Measurements from ENCODE around the gene ABCA9. TPM values are rescaled to one million over a fixed set of nuclear protein-coding genes. Genes with fewer than 3 reads are reported as not detected.

Gene ABCA9
- total RNA-seq (2021) (not detected in 2 replicates), Bru-seq, nascent RNA (percentile 5 among the genes with signal in this experiment), BruChase-seq, experiment 1, labeled RNA remaining after a 2-hour chase (percentile 4 among the genes with signal in this experiment), BruChase-seq, experiment 2, labeled RNA remaining after a 6-hour chase (percentile 2 among the genes with signal in this experiment)
- long read RNA-seq = 0 reads

GRCh38 chr17:69060822-69061221, at the start of gene ABCA9:
TSS of gene ABCA9 (minus strand) at chr17:69060927. CDS start at chr17:69051126, 9,801 bp downstream.
- intact Hi-C loops (cut with micrococcal nuclease; ENCODE audit: unreplicated experiment) = no loop called here
- Histone ChIP-seq H3K79me2 (ENCODE audit: low read depth) (no peaks in the 10 kb centered on the region), H3K9me2 (ENCODE audit: insufficient read depth) (0 out of 2 replicates have a peak, but pooled peaks cover 4% of the 10 kb centered on the region), H3K27ac (no peak within 1 kb of the TSS), H3K27me3 (ENCODE audit: insufficient read depth, low read depth) (no peaks in the 10 kb centered on the region), H2AFZ (no peak within 1 kb of the TSS), H3K9me3 (ENCODE audit: insufficient read depth, low read depth) (no peaks in the 10 kb centered on the region), H3K36me3 (ENCODE audit: low read depth) (no peaks in the 10 kb centered on the region), H3K4me2 (no peak within 1 kb of the TSS), H3F3A (ENCODE audit: insufficient read depth, low read depth) (no peaks in the 10 kb centered on the region), H3K4me1 (replicated peaks; ENCODE audit: insufficient read depth) (no peaks in the 10 kb centered on the region), H3K4me3 (no peak within 1 kb of the TSS), H4K20me1 (ENCODE audit: insufficient read depth) (no peaks in the 10 kb centered on the region)
- CTCF ChIA-PET = no interaction called here
- POLR2A ChIA-PET (ENCODE audit: unreplicated experiment) = no interaction called here
- DNase-seq = no peak
- no TSS peak for BruUV-seq (replicated peaks)
- TF ChIP-seq CTCF (conservative IDR thresholded peaks at IDR 0.05) (no peak), EZH2 (IDR thresholded peaks at IDR 0.05; ENCODE audit: low read depth) (no peak)

GRCh38 chr17:69105907-69106730, 45.4 kb upstream of the ABCA9 start:
- H3F3A ChIP-seq (ENCODE audit: insufficient read depth, low read depth) = no peaks in the 10 kb centered on the region
- no peaks in the 10 kb centered on the region for H3K36me3 ChIP-seq (ENCODE audit: low read depth)
- no peak overlapping the region for H3K27ac ChIP-seq
- TF ChIP-seq CTCF (conservative IDR thresholded peaks at IDR 0.05) (no peak), EZH2 (IDR thresholded peaks at IDR 0.05; ENCODE audit: low read depth) (no peak)
- H3K79me2 ChIP-seq (ENCODE audit: low read depth) = no peaks in the 10 kb centered on the region
- H4K20me1 ChIP-seq (ENCODE audit: insufficient read depth) = no peaks in the 10 kb centered on the region
- H3K27me3 ChIP-seq (ENCODE audit: insufficient read depth, low read depth) = no peaks in the 10 kb centered on the region
- H3K4me1 ChIP-seq (replicated peaks; ENCODE audit: insufficient read depth) = no peaks in the 10 kb centered on the region
- H3K4me3 ChIP-seq = no peak overlapping the region
- DNase-seq = no peak
- POLR2A ChIA-PET (ENCODE audit: unreplicated experiment) = no interaction called here
- no peaks in the 10 kb centered on the region for H3K9me3 ChIP-seq (ENCODE audit: insufficient read depth, low read depth)
- H2AFZ ChIP-seq = no peak overlapping the region
- no peak overlapping the region for H3K4me2 ChIP-seq
- CTCF ChIA-PET = no interaction called here
- no peaks in the 10 kb centered on the region for H3K9me2 ChIP-seq (ENCODE audit: insufficient read depth)
- BruUV-seq (replicated peaks) = no TSS peak
- intact Hi-C loops (cut with micrococcal nuclease; ENCODE audit: unreplicated experiment) = no loop called here

DNA sequence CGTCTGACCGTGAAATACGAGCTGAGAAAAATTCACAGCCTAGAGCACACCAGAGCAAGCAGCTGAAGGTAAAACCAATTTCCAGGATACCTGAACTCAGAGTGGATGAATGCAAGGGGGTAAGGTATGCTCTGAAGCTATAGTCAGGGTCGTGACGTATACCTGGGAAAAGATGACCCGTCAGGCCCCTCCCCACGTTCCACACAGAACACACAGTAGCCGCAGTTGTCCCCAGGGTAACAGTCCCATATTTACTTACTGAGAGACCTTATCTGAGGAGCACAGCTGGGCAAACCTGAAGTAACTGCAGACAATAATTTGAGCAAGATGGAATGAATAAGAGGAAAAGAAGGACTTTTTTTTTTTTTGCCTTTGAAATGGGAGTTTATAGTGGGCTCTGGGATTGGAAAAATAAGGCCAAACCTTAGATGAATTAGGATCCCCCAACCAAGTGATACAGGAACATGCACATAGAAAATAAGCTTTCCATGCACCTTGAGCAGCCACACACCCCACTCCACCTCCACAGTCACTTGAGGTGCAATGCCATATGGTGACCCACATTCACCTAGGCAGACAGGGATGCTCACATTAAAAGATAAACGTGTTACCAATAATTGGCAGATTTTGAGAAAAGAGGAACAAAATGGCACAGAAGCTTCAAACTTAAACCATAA, 43.0 kb upstream of the ABCA9 start:
- no peak for TF ChIP-seq CTCF (conservative IDR thresholded peaks at IDR 0.05)
- no TSS peak for BruUV-seq (replicated peaks)
- intact Hi-C loops (cut with micrococcal nuclease; ENCODE audit: unreplicated experiment) = no loop called here
- no peaks in the 10 kb centered on the region for H3K36me3 ChIP-seq (ENCODE audit: low read depth)
- H3K79me2 ChIP-seq (ENCODE audit: low read depth) = no peaks in the 10 kb centered on the region
- no peaks in the 10 kb centered on the region for H3K4me1 ChIP-seq (replicated peaks; ENCODE audit: insufficient read depth)
- no peak overlapping the region for H3K4me3 ChIP-seq
- H3K27me3 ChIP-seq (ENCODE audit: insufficient read depth, low read depth) = no peaks in the 10 kb centered on the region
- ChIA-PET POLR2A (ENCODE audit: unreplicated experiment) (interaction anchor here (0.7 kb wide), 1 partner anchor 45 kb away, joined by 10 read pairs; no protein-coding TSS in a partner anchor), CTCF (no interaction called here)
- H4K20me1 ChIP-seq (ENCODE audit: insufficient read depth) = no peaks in the 10 kb centered on the region
- no peaks in the 10 kb centered on the region for H3K9me2 ChIP-seq (ENCODE audit: insufficient read depth)
- no peak overlapping the region for H3K4me2 ChIP-seq
- no peaks in the 10 kb centered on the region for H3F3A ChIP-seq (ENCODE audit: insufficient read depth, low read depth)
- H3K27ac ChIP-seq = no peak overlapping the region
- H2AFZ ChIP-seq = no peak overlapping the region
- H3K9me3 ChIP-seq (ENCODE audit: insufficient read depth, low read depth) = no peaks in the 10 kb centered on the region
- no peak for DNase-seq
